Keratinocyte (primary cell): ENCODE measurements around the gene TSHZ2. TPM values are rescaled to one million over a fixed set of nuclear protein-coding genes. Genes with fewer than 3 reads are reported as not detected.

ENCODE experiments used
- DNase-seq: peaks from one replicate; pipeline ENCODE4 v3.0.0-alpha.2; 2011; ENCODE audit warnings: low read depth, missing footprints, low spot score
- FAIRE-seq: peaks from 2 replicates; lab custom pipeline; 2011; peaks lifted over from hg19 to GRCh38; lab: Jason Lieb, UNC
- H2AFZ ChIP-seq: 2 replicates; pipeline ENCODE4 v1.6.0; 2012; ENCODE audit warnings: low read length, control low read depth, inconsistent platforms; ENCODE audit not compliant: control insufficient read depth
- H3K27ac ChIP-seq: 2 replicates; pipeline ENCODE4 v1.5.1; 2011; ENCODE audit warnings: low read length; ENCODE audit not compliant: control insufficient read depth, insufficient read depth
- H3K27me3 ChIP-seq: 3 replicates; pipeline ENCODE4 v1.6.0; 2011; ENCODE audit warnings: low read length; ENCODE audit not compliant: control insufficient read depth, insufficient read depth; ENCODE audit errors: extremely low read depth
- H3K36me3 ChIP-seq, 2 experiments: 2 replicates in 1 of 2; 3 replicates in 1 of 2; pipeline ENCODE4 v1.5.1; 2011; ENCODE audit warnings: low read length in 2 of 2, mild to moderate bottlenecking in 1 of 2; ENCODE audit not compliant: control insufficient read depth in 2 of 2, insufficient read depth in 2 of 2; ENCODE audit errors: extremely low read depth in 1 of 2
- H3K4me1 ChIP-seq: 3 replicates; pipeline ENCODE4 v1.5.1; 2011; ENCODE audit warnings: low read length; ENCODE audit not compliant: control insufficient read depth, insufficient read depth; ENCODE audit errors: extremely low read depth
- H3K4me2 ChIP-seq: 3 replicates; pipeline ENCODE4 v1.6.0; 2011; ENCODE audit warnings: low read depth, low read length; ENCODE audit not compliant: control insufficient read depth, insufficient read depth; ENCODE audit errors: extremely low read depth
- H3K4me3 ChIP-seq, 3 experiments: fragments of 200-600 bp in 1 of 3; sonication (generic) in 1 of 3; 2 replicates in 2 of 3; 3 replicates in 1 of 3; pipeline ENCODE4 v1.5.1; 2011 to 2016; ENCODE audit warnings: low read length in 3 of 3, mild to moderate bottlenecking in 3 of 3, control low read depth in 2 of 3, inconsistent platforms in 1 of 3, low read depth in 1 of 3, mixed read lengths in 1 of 3, mixed run types in 1 of 3, moderate library complexity in 1 of 3; ENCODE audit not compliant: control insufficient read depth in 2 of 3, insufficient read depth in 2 of 3; ENCODE audit errors: extremely low read depth in 1 of 3
- H3K79me2 ChIP-seq: 2 replicates; pipeline ENCODE4 v1.6.0; 2012; ENCODE audit warnings: low read length; ENCODE audit not compliant: control insufficient read depth, insufficient read depth
- H3K9ac ChIP-seq: 3 replicates; pipeline ENCODE4 v1.6.0; 2011; ENCODE audit warnings: low read length; ENCODE audit not compliant: control insufficient read depth, insufficient read depth; ENCODE audit errors: extremely low read depth
- H3K9me1 ChIP-seq: 3 replicates; pipeline ENCODE4 v1.6.0; 2011; ENCODE audit warnings: low read length; ENCODE audit not compliant: control insufficient read depth, insufficient read depth; ENCODE audit errors: extremely low read depth
- H3K9me3 ChIP-seq: 2 replicates; pipeline ENCODE4 v1.5.1; 2012; ENCODE audit warnings: low read depth, low read length; ENCODE audit not compliant: control insufficient read depth
- H4K20me1 ChIP-seq: 3 replicates; pipeline ENCODE4 v1.6.0; 2011; ENCODE audit warnings: low read length; ENCODE audit not compliant: control insufficient read depth, insufficient read depth; ENCODE audit errors: extremely low read depth
- CTCF ChIP-seq, 3 experiments: IDR thresholded peaks in 1 of 3; conservative IDR thresholded peaks in 1 of 3; optimal IDR thresholded peaks in 1 of 3; 2 replicates in 2 of 3; 3 replicates in 1 of 3; pipeline versions ENCODE3 to v1.5.1; 2011; ENCODE audit warnings: low read length in 3 of 3, mild to moderate bottlenecking in 3 of 3, moderate library complexity in 2 of 3, control low read depth in 1 of 3, inconsistent platforms in 1 of 3; ENCODE audit not compliant: insufficient read depth in 2 of 3; ENCODE audit errors: extremely low read depth in 1 of 3
- EZH2 ChIP-seq: IDR thresholded peaks from one replicate; pipeline ENCODE4 v1.6.1; 2012; ENCODE audit warnings: inconsistent platforms, mild to moderate bottlenecking, low read length, moderate library complexity
- dilution Hi-C: fragments of 300-500 bp; cut with MboI; formaldehyde crosslinking; loops from one replicate; pipeline ENCODE4 v1.7.0; 2020; ENCODE audit warnings: low sequenced_read_pairs; ENCODE audit not compliant: extremely low pct_ligation_motif_present
- polyA plus RNA-seq, 5 experiments: library from polyadenylated mRNA; depleted of rRNA in 3 of 5; stranded (reverse) in 3 of 5; stranded (forward) in 1 of 5; unstranded in 1 of 5; fragments of >200 nt; gene quantifications; 1 replicate in 1 of 5; 2 replicates in 3 of 5; 3 replicates in 1 of 5; pipeline versions ENCODE4 v1.2.1 to v1.2.3, GENCODE V29; 2011 to 2012; ENCODE audit warnings: missing spikeins in 2 of 5, low read depth in 1 of 5, low replicate concordance in 1 of 5

The TSHZ2 gene
- polyA plus RNA-seq, 1 donor (not counting 4 experiments of a cell fraction or from before 2014, with no cell fraction given) = 1.1 TPM

GRCh38 chr20:53146201-53146891, 174.2 kb downstream of the TSHZ2 start:
- DNase-seq = no peak
- Histone ChIP-seq H3K9me3 (no peaks in the 10 kb centered on the region), H4K20me1 (no peaks in the 10 kb centered on the region), H3K27me3 (no peaks in the 10 kb centered on the region), H3K9me1 (no peaks in the 10 kb centered on the region), H3K4me2 (no peak overlapping the region), H3K4me3 (no peak overlapping the region), H2AFZ (no peak overlapping the region), H3K9ac (no peak overlapping the region), H3K36me3 (no peaks in the 10 kb centered on the region), H3K79me2 (no peaks in the 10 kb centered on the region), H3K4me1 (no peaks in the 10 kb centered on the region), H3K27ac (no peak overlapping the region)
- FAIRE-seq = no peak
- dilution Hi-C loops = no loop called here
- TF ChIP-seq EZH2 = no peak
- TF ChIP-seq CTCF (optimal IDR thresholded peaks at IDR 0.05 in 1 of 3, IDR thresholded peaks at IDR 0.05 in 1 of 3, conservative IDR thresholded peaks at IDR 0.05 in 1 of 3; ENCODE audit: extremely low read depth in 1 of 3, insufficient read depth in 2 of 3, low read length in 3 of 3) = no peak

GRCh38 chr20:53148771-53149147, 176.6 kb downstream of the TSHZ2 start:
- no peak for TF ChIP-seq CTCF (optimal IDR thresholded peaks at IDR 0.05 in 1 of 3, IDR thresholded peaks at IDR 0.05 in 1 of 3, conservative IDR thresholded peaks at IDR 0.05 in 1 of 3; ENCODE audit: extremely low read depth in 1 of 3, insufficient read depth in 2 of 3, low read length in 3 of 3)
- no peak for TF ChIP-seq EZH2
- Histone ChIP-seq H2AFZ (no peak overlapping the region), H3K9ac (no peak overlapping the region), H3K9me1 (no peaks in the 10 kb centered on the region), H3K9me3 (no peaks in the 10 kb centered on the region), H3K27me3 (no peaks in the 10 kb centered on the region), H3K27ac (no peak overlapping the region), H3K79me2 (no peaks in the 10 kb centered on the region), H3K36me3 (no peaks in the 10 kb centered on the region), H4K20me1 (no peaks in the 10 kb centered on the region), H3K4me3 (no peak overlapping the region), H3K4me1 (no peaks in the 10 kb centered on the region), H3K4me2 (no peak overlapping the region)
- dilution Hi-C loops = no loop called here
- FAIRE-seq (no peak), DNase-seq (no peak)
